Measurements from ENCODE around the gene SERPINE1.

SERPINE1 gene

DNA sequence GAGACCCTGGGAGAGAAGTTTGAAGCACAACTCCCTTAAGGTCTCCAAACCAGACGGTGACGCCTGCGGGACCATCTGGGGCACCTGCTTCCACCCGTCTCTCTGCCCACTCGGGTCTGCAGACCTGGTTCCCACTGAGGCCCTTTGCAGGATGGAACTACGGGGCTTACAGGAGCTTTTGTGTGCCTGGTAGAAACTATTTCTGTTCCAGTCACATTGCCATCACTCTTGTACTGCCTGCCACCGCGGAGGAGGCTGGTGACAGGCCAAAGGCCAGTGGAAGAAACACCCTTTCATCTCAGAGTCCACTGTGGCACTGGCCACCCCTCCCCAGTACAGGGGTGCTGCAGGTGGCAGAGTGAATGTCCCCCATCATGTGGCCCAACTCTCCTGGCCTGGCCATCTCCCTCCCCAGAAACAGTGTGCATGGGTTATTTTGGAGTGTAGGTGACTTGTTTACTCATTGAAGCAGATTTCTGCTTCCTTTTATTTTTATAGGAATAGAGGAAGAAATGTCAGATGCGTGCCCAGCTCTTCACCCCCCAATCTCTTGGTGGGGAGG is 10.8 kb downstream of the SERPINE1 start:
- DNase-seq (ENCODE audit: extremely low read depth, low read depth) = no peak
- TF ChIP-seq, protein P1, sequence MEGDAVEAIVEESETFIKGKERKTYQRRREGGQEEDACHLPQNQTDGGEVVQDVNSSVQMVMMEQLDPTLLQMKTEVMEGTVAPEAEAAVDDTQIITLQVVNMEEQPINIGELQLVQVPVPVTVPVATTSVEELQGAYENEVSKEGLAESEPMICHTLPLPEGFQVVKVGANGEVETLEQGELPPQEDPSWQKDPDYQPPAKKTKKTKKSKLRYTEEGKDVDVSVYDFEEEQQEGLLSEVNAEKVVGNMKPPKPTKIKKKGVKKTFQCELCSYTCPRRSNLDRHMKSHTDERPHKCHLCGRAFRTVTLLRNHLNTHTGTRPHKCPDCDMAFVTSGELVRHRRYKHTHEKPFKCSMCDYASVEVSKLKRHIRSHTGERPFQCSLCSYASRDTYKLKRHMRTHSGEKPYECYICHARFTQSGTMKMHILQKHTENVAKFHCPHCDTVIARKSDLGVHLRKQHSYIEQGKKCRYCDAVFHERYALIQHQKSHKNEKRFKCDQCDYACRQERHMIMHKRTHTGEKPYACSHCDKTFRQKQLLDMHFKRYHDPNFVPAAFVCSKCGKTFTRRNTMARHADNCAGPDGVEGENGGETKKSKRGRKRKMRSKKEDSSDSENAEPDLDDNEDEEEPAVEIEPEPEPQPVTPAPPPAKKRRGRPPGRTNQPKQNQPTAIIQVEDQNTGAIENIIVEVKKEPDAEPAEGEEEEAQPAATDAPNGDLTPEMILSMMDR (IDR thresholded peaks at IDR 0.05; ENCODE audit: low read depth, low read length) = no peak

DNA sequence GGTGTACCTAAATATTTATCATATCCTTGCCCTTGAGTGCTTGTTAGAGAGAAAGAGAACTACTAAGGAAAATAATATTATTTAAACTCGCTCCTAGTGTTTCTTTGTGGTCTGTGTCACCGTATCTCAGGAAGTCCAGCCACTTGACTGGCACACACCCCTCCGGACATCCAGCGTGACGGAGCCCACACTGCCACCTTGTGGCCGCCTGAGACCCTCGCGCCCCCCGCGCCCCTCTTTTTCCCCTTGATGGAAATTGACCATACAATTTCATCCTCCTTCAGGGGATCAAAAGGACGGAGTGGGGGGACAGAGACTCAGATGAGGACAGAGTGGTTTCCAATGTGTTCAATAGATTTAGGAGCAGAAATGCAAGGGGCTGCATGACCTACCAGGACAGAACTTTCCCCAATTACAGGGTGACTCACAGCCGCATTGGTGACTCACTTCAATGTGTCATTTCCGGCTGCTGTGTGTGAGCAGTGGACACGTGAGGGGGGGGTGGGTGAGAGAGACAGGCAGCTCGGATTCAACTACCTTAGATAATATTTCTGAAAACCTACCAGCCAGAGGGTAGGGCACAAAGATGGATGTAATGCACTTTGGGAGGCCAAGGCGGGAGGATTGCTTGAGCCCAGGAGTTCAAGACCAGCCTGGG is 11.4 kb downstream of the SERPINE1 start:
- TF ChIP-seq, protein P1 (IDR thresholded peaks at IDR 0.05; ENCODE audit: low read depth, low read length) = peak; percentile 70
- DNase-seq (ENCODE audit: extremely low read depth, low read depth) = peak; percentile 90

DNA sequence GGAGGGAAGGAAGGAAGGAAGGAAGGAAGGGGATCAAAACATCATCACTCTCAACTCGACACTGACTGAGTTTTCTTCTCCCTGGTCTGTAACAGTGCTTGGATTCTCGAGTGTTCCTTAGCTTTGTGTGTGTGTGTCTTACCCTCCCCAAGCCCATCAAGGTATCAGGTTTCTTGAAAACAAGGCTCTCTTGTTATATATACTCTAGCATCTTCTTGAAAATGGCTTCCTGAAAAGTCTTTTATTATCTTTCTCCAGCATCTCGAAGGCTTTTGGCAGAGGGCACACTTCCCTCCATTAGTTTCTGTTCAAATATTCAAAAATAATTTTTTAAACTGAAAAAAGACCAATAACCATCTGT is 13.4 kb downstream of the SERPINE1 start:
- TF ChIP-seq, protein P1 (IDR thresholded peaks at IDR 0.05; ENCODE audit: low read depth, low read length) = no peak
- DNase-seq (ENCODE audit: extremely low read depth, low read depth) = no peak

DNA sequence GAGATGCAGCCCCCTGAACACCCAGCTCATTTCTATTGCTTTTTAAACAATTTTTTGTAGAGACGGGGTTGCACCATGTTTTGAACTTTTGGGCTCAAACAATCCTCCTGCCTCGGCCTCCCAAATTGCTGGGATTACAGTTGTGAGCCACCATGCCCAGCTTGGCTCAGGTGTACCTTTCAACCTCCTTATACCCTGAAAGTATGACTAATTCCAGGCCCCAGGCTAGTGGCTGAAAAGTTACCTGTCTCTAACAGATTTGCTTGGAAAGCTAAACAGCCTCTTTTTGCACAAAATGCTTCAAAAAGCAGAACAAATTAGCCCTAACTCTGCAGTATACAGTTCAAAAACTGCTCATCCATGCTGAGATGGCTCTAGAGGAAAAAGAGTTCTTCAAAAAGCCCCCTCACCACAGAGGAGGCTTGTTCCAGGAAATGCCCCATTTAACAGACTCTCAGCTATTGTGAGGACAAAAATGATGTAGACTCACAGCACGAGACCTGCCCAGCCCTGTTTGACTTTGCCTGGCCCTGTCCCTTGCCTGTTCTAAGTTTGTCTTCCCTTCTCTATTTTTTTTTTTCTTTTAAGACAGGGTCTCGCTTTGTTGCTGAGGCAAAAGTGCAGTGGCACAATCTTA is 14.0 kb downstream of the SERPINE1 start:
- DNase-seq (ENCODE audit: extremely low read depth, low read depth) = no peak
- TF ChIP-seq, protein P1 (IDR thresholded peaks at IDR 0.05; ENCODE audit: low read depth, low read length) = no peak

DNA sequence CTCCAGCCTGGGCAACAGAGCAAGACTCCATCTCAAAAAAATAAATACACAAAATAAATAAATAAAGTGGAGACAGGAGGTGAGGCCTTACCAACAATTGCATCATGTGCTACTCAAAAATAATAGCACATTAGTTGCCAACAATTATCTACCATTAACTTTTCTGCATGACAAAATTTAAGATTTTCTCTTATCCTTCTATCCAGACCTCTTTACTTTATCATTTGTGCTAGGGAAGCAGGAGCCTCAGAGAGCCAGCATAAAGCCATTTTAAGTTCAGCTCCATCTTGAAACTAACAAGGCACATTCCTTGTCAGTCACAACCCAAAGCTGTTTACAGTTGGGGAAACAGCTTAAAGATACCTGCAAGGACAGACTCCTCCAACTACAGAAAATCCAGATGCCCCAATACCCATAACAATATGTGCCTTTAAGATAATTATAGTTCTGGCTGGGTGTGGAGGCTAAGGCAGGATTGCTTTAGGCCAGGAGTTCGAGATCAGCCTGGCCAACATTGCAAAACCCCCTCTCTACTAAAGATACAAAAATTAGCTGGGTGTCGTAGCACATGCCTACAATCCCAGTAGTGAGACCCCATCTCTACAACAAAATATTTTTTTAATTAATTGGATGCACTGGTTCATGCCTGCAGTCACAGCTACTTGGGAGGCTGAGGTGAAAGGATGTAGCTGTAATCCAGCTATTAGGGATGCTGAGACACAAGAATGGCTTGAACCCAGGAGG is 25.2 kb downstream of the SERPINE1 start:
- no peak for DNase-seq (ENCODE audit: extremely low read depth, low read depth)
- TF ChIP-seq, protein P1 (IDR thresholded peaks at IDR 0.05; ENCODE audit: low read depth, low read length) = no peak

DNA sequence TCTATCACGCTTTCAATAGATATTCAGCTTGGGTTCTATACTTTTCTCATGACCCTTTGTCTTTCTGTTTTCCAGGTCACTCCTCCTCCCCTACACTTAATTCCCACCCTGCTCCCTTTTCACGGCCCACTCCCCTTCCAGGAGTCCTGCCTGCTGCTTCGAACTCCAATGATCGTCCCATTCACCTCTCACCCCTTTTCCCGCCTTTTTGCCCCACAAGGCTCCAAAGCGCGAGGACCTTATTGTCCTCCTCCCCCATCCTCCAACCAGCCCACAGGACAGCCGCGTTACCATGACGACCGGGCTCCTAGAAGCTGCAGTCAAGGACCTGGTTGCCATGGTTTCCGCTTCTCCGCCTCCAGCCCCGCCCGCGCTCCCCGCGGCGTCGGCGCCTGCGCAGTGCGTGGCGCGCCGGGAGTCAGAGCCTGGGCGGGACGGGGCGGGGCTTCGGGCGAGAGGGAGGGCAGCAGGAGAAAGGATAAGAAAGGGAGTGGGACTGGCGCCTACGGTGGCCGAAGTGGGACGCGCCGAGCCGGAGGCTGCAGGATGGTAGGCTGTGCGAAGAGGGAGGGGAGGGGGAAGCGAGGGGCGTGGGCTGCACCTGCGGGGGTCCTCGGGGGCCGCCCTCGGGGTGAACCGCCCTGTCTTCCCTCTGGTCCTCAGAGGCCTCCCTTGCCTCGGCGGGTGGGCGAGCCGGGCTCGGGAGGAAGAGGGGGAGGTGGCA is 27.2 kb downstream of the SERPINE1 start, which contains the start of gene AP1S1:
AP1S1 (plus strand) TSS at position 508 of the 724 bp plus-strand sequence; CDS start at position 547, 39 bp downstream.
- TF ChIP-seq, protein P1 (IDR thresholded peaks at IDR 0.05; ENCODE audit: low read depth, low read length) = no peak
- DNase-seq (ENCODE audit: extremely low read depth, low read depth) = peak; percentile 81

All from AG09319 (cell line).